GM12892 (cell line): ENCODE results near the gene SPC24.

ENCODE experiments used
- POLR2A ChIP-seq: IDR thresholded peaks from 2 replicates; pipeline ENCODE4 v1.6.1; 2011; ENCODE audit warnings: low read depth, low read length, control low read depth
- TAF1 ChIP-seq: IDR thresholded peaks from 2 replicates; pipeline ENCODE4 v1.6.1; 2011; ENCODE audit warnings: low read depth, mild to moderate bottlenecking, control low read depth, low read length, borderline replicate concordance

- TF ChIP-seq POLR2A (no peak), TAF1 (no peak)
Measured at GRCh38 chr19:11131471-11131870, 24.1 kb downstream of the SPC24 start.
